ENCODE results near the gene ELAC2.
A peak's percentile ranks its signal among the peaks of the same experiment; 100 is the strongest.

Gene ELAC2

GRCh38 chr17:13017655-13018459, at the start of gene ELAC2:
Gene ELAC2, minus strand, starts transcription at chr17:13018027. Its CDS starts 80 bp downstream, at chr17:13017947.
- no peak for TF ChIP-seq CTCF (IDR thresholded peaks at IDR 0.05; ENCODE audit: low read depth, low read length, missing control alignments)
- peak; percentile 95 for DNase-seq (ENCODE audit: extremely low read depth, low read depth)
- peak within 1 kb of the TSS; percentile 98 for H3K4me3 ChIP-seq (replicated peaks; ENCODE audit: low read depth, low read length)

- no peak overlapping the region for H3K4me3 ChIP-seq (replicated peaks; ENCODE audit: low read depth, low read length)
- no peak for DNase-seq (ENCODE audit: extremely low read depth, low read depth)
- no peak for TF ChIP-seq CTCF (IDR thresholded peaks at IDR 0.05; ENCODE audit: low read depth, low read length, missing control alignments)
Measured at GRCh38 chr17:13065032-13065431, 47.2 kb upstream of the ELAC2 start.

- H3K4me3 ChIP-seq (replicated peaks; ENCODE audit: low read depth, low read length) = no peak overlapping the region
- no peak for DNase-seq (ENCODE audit: extremely low read depth, low read depth)
- TF ChIP-seq CTCF (IDR thresholded peaks at IDR 0.05; ENCODE audit: low read depth, low read length, missing control alignments) = no peak
Measured at GRCh38 chr17:13055131-13055530, 37.3 kb upstream of the ELAC2 start.

- no peak for DNase-seq (ENCODE audit: extremely low read depth, low read depth)
- TF ChIP-seq CTCF (IDR thresholded peaks at IDR 0.05; ENCODE audit: low read depth, low read length, missing control alignments) = no peak
- no peak overlapping the region for H3K4me3 ChIP-seq (replicated peaks; ENCODE audit: low read depth, low read length)
Measured at GRCh38 chr17:13054666-13055065, 36.8 kb upstream of the ELAC2 start.

- no peak for TF ChIP-seq CTCF (IDR thresholded peaks at IDR 0.05; ENCODE audit: low read depth, low read length, missing control alignments)
- DNase-seq (ENCODE audit: extremely low read depth, low read depth) = no peak
- H3K4me3 ChIP-seq (replicated peaks; ENCODE audit: low read depth, low read length) = no peak overlapping the region
Measured at GRCh38 chr17:13051915-13052314, 34.1 kb upstream of the ELAC2 start.

GRCh38 chr17:13047011-13047606, 29.3 kb upstream of the ELAC2 start:
- TF ChIP-seq CTCF (IDR thresholded peaks at IDR 0.05; ENCODE audit: low read depth, low read length, missing control alignments) = no peak
- DNase-seq (ENCODE audit: extremely low read depth, low read depth) = no peak
- no peak overlapping the region for H3K4me3 ChIP-seq (replicated peaks; ENCODE audit: low read depth, low read length)

All from HFF-Myc (cell line).